ENCODE measurements around the gene HOATZ.

HOATZ gene

GRCh38 chr11:111502611-111503010, 12.0 kb upstream of the HOATZ start:
- H3K9me3 Mint-ChIP-seq, result no peaks in the 10 kb centered on the region
- H3K27me3 Mint-ChIP-seq (ENCODE audit: low read depth), result peaks cover 43% of the 10 kb centered on the region
- H3K27ac Mint-ChIP-seq, result no peak overlapping the region
- no peak overlapping the region for H3K4me3 Mint-ChIP-seq
- no peaks in the 10 kb centered on the region for H3K36me3 Mint-ChIP-seq (ENCODE audit: low read depth)
- no peaks in the 10 kb centered on the region for H3K4me1 Mint-ChIP-seq (ENCODE audit: low read depth)

- no peak overlapping the region for H3K4me3 Mint-ChIP-seq
- H3K27ac Mint-ChIP-seq, result no peak overlapping the region
- peaks cover 11% of the 10 kb centered on the region for H3K4me1 Mint-ChIP-seq (ENCODE audit: low read depth)
- peaks cover 1% of the 10 kb centered on the region for H3K36me3 Mint-ChIP-seq (ENCODE audit: low read depth)
- peaks cover 59% of the 10 kb centered on the region for H3K27me3 Mint-ChIP-seq (ENCODE audit: low read depth)
- H3K9me3 Mint-ChIP-seq, result no peaks in the 10 kb centered on the region
These were observed 4.3 kb upstream of the HOATZ start for GRCh38 chr11:111510311-111510710.

GRCh38 chr11:111512296-111513239, 2.0 kb upstream of the HOATZ start, which contains the start of gene BTG4:
BTG4 (minus strand) TSS chr11:111512386; CDS start chr11:111498776, 13,610 bp downstream.
- no peaks in the 10 kb centered on the region for H3K9me3 Mint-ChIP-seq
- no peak within 1 kb of the TSS for H3K27ac Mint-ChIP-seq
- peak within 1 kb of the TSS; percentile 78 for H3K4me3 Mint-ChIP-seq
- H3K36me3 Mint-ChIP-seq (ENCODE audit: low read depth), result peaks cover 1% of the 10 kb centered on the region
- peaks cover 11% of the 10 kb centered on the region for H3K4me1 Mint-ChIP-seq (ENCODE audit: low read depth)
- H3K27me3 Mint-ChIP-seq (ENCODE audit: low read depth), result peaks cover 46% of the 10 kb centered on the region

GRCh38 chr11:111513240-111513605, 1.4 kb upstream of the HOATZ start:
- H3K9me3 Mint-ChIP-seq, result no peaks in the 10 kb centered on the region
- H3K4me1 Mint-ChIP-seq (ENCODE audit: low read depth), result peaks cover 11% of the 10 kb centered on the region
- H3K4me3 Mint-ChIP-seq, result no peak overlapping the region
- no peak overlapping the region for H3K27ac Mint-ChIP-seq
- H3K36me3 Mint-ChIP-seq (ENCODE audit: low read depth), result peaks cover 1% of the 10 kb centered on the region
- H3K27me3 Mint-ChIP-seq (ENCODE audit: low read depth), result peaks cover 39% of the 10 kb centered on the region

GRCh38 chr11:111515591-111515990, 1.0 kb downstream of the HOATZ start:
- no peak overlapping the region for H3K27ac Mint-ChIP-seq
- peaks cover 32% of the 10 kb centered on the region for H3K27me3 Mint-ChIP-seq (ENCODE audit: low read depth)
- H3K4me1 Mint-ChIP-seq (ENCODE audit: low read depth), result peaks cover 11% of the 10 kb centered on the region

GRCh38 chr11:111518668-111519067, 4.1 kb downstream of the HOATZ start:
- peaks cover 9% of the 10 kb centered on the region for H3K4me1 Mint-ChIP-seq (ENCODE audit: low read depth)
- H3K4me3 Mint-ChIP-seq, result no peak overlapping the region
- no peak overlapping the region for H3K27ac Mint-ChIP-seq
- no peaks in the 10 kb centered on the region for H3K36me3 Mint-ChIP-seq (ENCODE audit: low read depth)
- peaks cover 13% of the 10 kb centered on the region for H3K27me3 Mint-ChIP-seq (ENCODE audit: low read depth)
- no peaks in the 10 kb centered on the region for H3K9me3 Mint-ChIP-seq

More at GRCh38 chr11:111515591-111515990, 1.0 kb downstream of the HOATZ start:
- Mint-ChIP-seq H3K36me3 (ENCODE audit: low read depth) (no peaks in the 10 kb centered on the region), H3K4me3 (no peak overlapping the region), H3K9me3 (no peaks in the 10 kb centered on the region)

GRCh38 chr11:111520560-111520959, 6.0 kb downstream of the HOATZ start:
- peaks cover 5% of the 10 kb centered on the region for H3K4me1 Mint-ChIP-seq (ENCODE audit: low read depth)
- H3K36me3 Mint-ChIP-seq (ENCODE audit: low read depth), result no peaks in the 10 kb centered on the region
- H3K27ac Mint-ChIP-seq, result no peak overlapping the region
- no peaks in the 10 kb centered on the region for H3K9me3 Mint-ChIP-seq
- no peak overlapping the region for H3K4me3 Mint-ChIP-seq
- no peaks in the 10 kb centered on the region for H3K27me3 Mint-ChIP-seq (ENCODE audit: low read depth)

GRCh38 chr11:111521135-111521534, 6.6 kb downstream of the HOATZ start:
- no peak overlapping the region for H3K27ac Mint-ChIP-seq
- no peaks in the 10 kb centered on the region for H3K27me3 Mint-ChIP-seq (ENCODE audit: low read depth)
- H3K9me3 Mint-ChIP-seq, result no peaks in the 10 kb centered on the region
- H3K4me1 Mint-ChIP-seq (ENCODE audit: low read depth), result peaks cover 10% of the 10 kb centered on the region
- H3K4me3 Mint-ChIP-seq, result no peak overlapping the region
- no peaks in the 10 kb centered on the region for H3K36me3 Mint-ChIP-seq (ENCODE audit: low read depth)

- peaks cover 18% of the 10 kb centered on the region for H3K4me1 Mint-ChIP-seq (ENCODE audit: low read depth)
- no peaks in the 10 kb centered on the region for H3K9me3 Mint-ChIP-seq
- H3K27ac Mint-ChIP-seq, result no peak overlapping the region
- no peaks in the 10 kb centered on the region for H3K27me3 Mint-ChIP-seq (ENCODE audit: low read depth)
- H3K4me3 Mint-ChIP-seq, result no peak overlapping the region
- no peaks in the 10 kb centered on the region for H3K36me3 Mint-ChIP-seq (ENCODE audit: low read depth)
These were observed 7.8 kb downstream of the HOATZ start for GRCh38 chr11:111522426-111522825.

- Mint-ChIP-seq H3K27me3 (ENCODE audit: low read depth) (no peaks in the 10 kb centered on the region), H3K4me1 (ENCODE audit: low read depth) (peaks cover 18% of the 10 kb centered on the region), H3K36me3 (ENCODE audit: low read depth) (no peaks in the 10 kb centered on the region), H3K9me3 (no peaks in the 10 kb centered on the region), H3K4me3 (no peak overlapping the region), H3K27ac (no peak overlapping the region)
These were observed 8.8 kb downstream of the HOATZ start for GRCh38 chr11:111523343-111523742.

GRCh38 chr11:111524056-111524455, 9.5 kb downstream of the HOATZ start:
- H3K27ac Mint-ChIP-seq, result no peak overlapping the region
- no peak overlapping the region for H3K4me3 Mint-ChIP-seq
- no peaks in the 10 kb centered on the region for H3K36me3 Mint-ChIP-seq (ENCODE audit: low read depth)
- H3K9me3 Mint-ChIP-seq, result no peaks in the 10 kb centered on the region
- H3K27me3 Mint-ChIP-seq (ENCODE audit: low read depth), result no peaks in the 10 kb centered on the region
- H3K4me1 Mint-ChIP-seq (ENCODE audit: low read depth), result peaks cover 25% of the 10 kb centered on the region

GRCh38 chr11:111525456-111525855, 10.9 kb downstream of the HOATZ start:
- H3K9me3 Mint-ChIP-seq, result no peaks in the 10 kb centered on the region
- H3K4me3 Mint-ChIP-seq, result no peak overlapping the region
- no peaks in the 10 kb centered on the region for H3K27me3 Mint-ChIP-seq (ENCODE audit: low read depth)
- peaks cover 31% of the 10 kb centered on the region for H3K4me1 Mint-ChIP-seq (ENCODE audit: low read depth)
- no peaks in the 10 kb centered on the region for H3K36me3 Mint-ChIP-seq (ENCODE audit: low read depth)
- H3K27ac Mint-ChIP-seq, result no peak overlapping the region

- Mint-ChIP-seq H3K4me1 (ENCODE audit: low read depth) (peaks cover 33% of the 10 kb centered on the region), H3K27ac (peak overlapping the region; percentile 34)
These were observed 11.9 kb downstream of the HOATZ start for GRCh38 chr11:111526501-111526900.

GRCh38 chr11:111527279-111527678, 12.7 kb downstream of the HOATZ start:
- H3K9me3 Mint-ChIP-seq, result no peaks in the 10 kb centered on the region
- peaks cover 38% of the 10 kb centered on the region for H3K4me1 Mint-ChIP-seq (ENCODE audit: low read depth)
- peak overlapping the region; percentile 5 for H3K27ac Mint-ChIP-seq
- no peaks in the 10 kb centered on the region for H3K27me3 Mint-ChIP-seq (ENCODE audit: low read depth)
- H3K4me3 Mint-ChIP-seq, result no peak overlapping the region
- no peaks in the 10 kb centered on the region for H3K36me3 Mint-ChIP-seq (ENCODE audit: low read depth)

More at GRCh38 chr11:111526501-111526900, 11.9 kb downstream of the HOATZ start:
- Mint-ChIP-seq H3K36me3 (ENCODE audit: low read depth) (no peaks in the 10 kb centered on the region), H3K27me3 (ENCODE audit: low read depth) (no peaks in the 10 kb centered on the region), H3K4me3 (no peak overlapping the region), H3K9me3 (no peaks in the 10 kb centered on the region)

GRCh38 chr11:111528557-111528956, 14.0 kb downstream of the HOATZ start:
- Mint-ChIP-seq H3K27me3 (ENCODE audit: low read depth) (no peaks in the 10 kb centered on the region), H3K36me3 (ENCODE audit: low read depth) (no peaks in the 10 kb centered on the region), H3K4me3 (no peak overlapping the region), H3K9me3 (no peaks in the 10 kb centered on the region), H3K4me1 (ENCODE audit: low read depth) (peaks cover 37% of the 10 kb centered on the region), H3K27ac (peak overlapping the region; percentile 84)
